Endodermal cell (in vitro differentiated cells): ENCODE measurements around the gene PSMD13. TPM values are rescaled to one million over a fixed set of nuclear protein-coding genes. Genes with fewer than 3 reads are reported as not detected.

Source experiments
- DNase-seq: peaks from one replicate; pipeline ENCODE4 v3.0.0-alpha.2; 2017
- H3K27ac ChIP-seq: 2 replicates; pipeline ENCODE4 v1.5.1; 2013; ENCODE audit warnings: mild to moderate bottlenecking, low read depth, low read length, moderate library complexity
- H3K27me3 ChIP-seq: 2 replicates; pipeline ENCODE4 v1.6.1; 2013; ENCODE audit warnings: mild to moderate bottlenecking, low read length, moderate library complexity; ENCODE audit not compliant: insufficient read depth, control insufficient read depth, poor library complexity, severe bottlenecking
- H3K36me3 ChIP-seq: 2 replicates; pipeline ENCODE4 v1.7.0; 2013; ENCODE audit warnings: mild to moderate bottlenecking, low read length, moderate library complexity; ENCODE audit not compliant: control insufficient read depth, insufficient read depth
- H3K4me1 ChIP-seq: one replicate; pipeline ENCODE4 v1.7.0; 2013; ENCODE audit warnings: low read length; ENCODE audit not compliant: control insufficient read depth, insufficient read depth
- H3K4me3 ChIP-seq: 2 replicates; pipeline ENCODE4 v1.5.1; 2013; ENCODE audit warnings: mild to moderate bottlenecking, low read length, moderate library complexity
- H3K9ac ChIP-seq: 2 replicates; pipeline ENCODE4 v1.6.1; 2013; ENCODE audit warnings: mild to moderate bottlenecking, low read length, moderate library complexity; ENCODE audit not compliant: poor library complexity, severe bottlenecking; ENCODE audit errors: extremely low read depth
- H3K9me3 ChIP-seq: 2 replicates; pipeline ENCODE4 v1.6.1; 2013; ENCODE audit warnings: mild to moderate bottlenecking, low read length, moderate library complexity; ENCODE audit not compliant: control insufficient read depth
- H3K27ac Mint-ChIP-seq: 2 replicates; pipeline ENCODE4 v1.8.0; 2020; ENCODE audit warnings: mixed read lengths
- H3K27me3 Mint-ChIP-seq: 2 replicates; pipeline ENCODE4 v1.8.0; 2021; ENCODE audit warnings: mild to moderate bottlenecking, mixed read lengths; ENCODE audit not compliant: insufficient read depth
- H3K36me3 Mint-ChIP-seq: 2 replicates; pipeline ENCODE4 v1.8.0; 2020; ENCODE audit warnings: low read depth, mixed read lengths
- H3K4me1 Mint-ChIP-seq: 2 replicates; pipeline ENCODE4 v1.8.0; 2020; ENCODE audit warnings: mixed read lengths
- H3K4me3 Mint-ChIP-seq: 2 replicates; pipeline ENCODE4 v1.8.0; 2020; ENCODE audit warnings: mild to moderate bottlenecking, moderate library complexity, mixed read lengths
- H3K9me3 Mint-ChIP-seq: 2 replicates; pipeline ENCODE4 v1.8.0; 2020; ENCODE audit warnings: mild to moderate bottlenecking, mixed read lengths
- WGBS, 2 experiments: methylation state at CpG; one replicate each; pipeline versions ENCODE4 v1.1.5 to v1.1.7; 2013; ENCODE audit warnings: missing lambda C conversion rate in 2 of 2, mixed read lengths in 1 of 2; ENCODE audit not compliant: insufficient coverage in 1 of 2, insufficient read length in 1 of 2; 5-methylcytosine and 5-hydroxymethylcytosine counted together
- total RNA-seq, 2 donors: library from RNA; stranded (reverse); fragmentation: NEBNext Ultra II Directional in 1 of 2; extraction: Animal tissue kit (Norgen Biotek cat#: 25700) in 1 of 2; gene quantifications; 2 replicates in 1 of 2; 3 replicates in 1 of 2; pipeline ENCODE4 v1.2.1, GENCODE V29; 2021
- TF ChIP-seq, protein P1 (sequence below): fragments of 200-600 bp; sonication (generic); conservative IDR thresholded peaks from 2 replicates; pipeline ENCODE4 v1.5.0; 2021; ENCODE audit warnings: antibody characterized with exemption, mild to moderate bottlenecking

PSMD13 gene
- total RNA-seq, 2 donors from 2014 or later: 120 to 134 TPM

DNA sequence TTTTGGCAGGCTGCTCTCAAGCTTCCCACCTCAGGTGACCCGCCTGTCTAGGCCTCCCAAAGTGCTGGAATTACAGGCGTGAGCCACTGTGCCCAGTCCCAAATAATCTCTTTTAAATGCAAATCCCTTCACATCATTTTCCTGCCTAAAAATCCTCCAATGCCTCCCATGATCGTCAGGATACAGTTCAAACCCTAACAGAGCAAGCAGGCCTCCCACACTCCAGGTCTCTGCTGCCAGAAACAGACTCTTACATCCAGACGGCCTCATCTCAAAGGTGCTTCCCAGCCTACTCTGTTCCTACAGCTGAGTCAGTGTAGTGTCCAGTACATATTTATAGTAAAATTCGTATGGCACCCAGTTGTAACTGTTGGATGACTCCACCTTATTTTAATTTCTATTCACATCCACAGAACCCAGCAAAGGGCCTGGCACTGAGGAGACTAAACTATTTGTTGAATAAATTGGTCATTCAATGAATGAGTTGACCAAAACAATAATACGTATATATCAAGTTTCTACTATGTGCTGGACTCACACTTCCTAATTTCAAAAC is 8.9 kb upstream of the PSMD13 start:
- no peaks in the 10 kb centered on the region for H3K9me3 ChIP-seq
- peaks cover 3% of the 10 kb centered on the region for H3K4me1 ChIP-seq
- peak; percentile 5 for DNase-seq
- H3K27ac ChIP-seq: no peak overlapping the region
- Mint-ChIP-seq H3K4me3 (no peak overlapping the region), H3K27me3 (no peaks in the 10 kb centered on the region), H3K36me3 (peaks cover 25% of the 10 kb centered on the region), H3K9me3 (no peaks in the 10 kb centered on the region), H3K27ac (no peak overlapping the region), H3K4me1 (no peaks in the 10 kb centered on the region)
- peaks cover 3% of the 10 kb centered on the region for H3K36me3 ChIP-seq
- H3K9ac ChIP-seq: no peak overlapping the region
- TF ChIP-seq, protein P1, sequence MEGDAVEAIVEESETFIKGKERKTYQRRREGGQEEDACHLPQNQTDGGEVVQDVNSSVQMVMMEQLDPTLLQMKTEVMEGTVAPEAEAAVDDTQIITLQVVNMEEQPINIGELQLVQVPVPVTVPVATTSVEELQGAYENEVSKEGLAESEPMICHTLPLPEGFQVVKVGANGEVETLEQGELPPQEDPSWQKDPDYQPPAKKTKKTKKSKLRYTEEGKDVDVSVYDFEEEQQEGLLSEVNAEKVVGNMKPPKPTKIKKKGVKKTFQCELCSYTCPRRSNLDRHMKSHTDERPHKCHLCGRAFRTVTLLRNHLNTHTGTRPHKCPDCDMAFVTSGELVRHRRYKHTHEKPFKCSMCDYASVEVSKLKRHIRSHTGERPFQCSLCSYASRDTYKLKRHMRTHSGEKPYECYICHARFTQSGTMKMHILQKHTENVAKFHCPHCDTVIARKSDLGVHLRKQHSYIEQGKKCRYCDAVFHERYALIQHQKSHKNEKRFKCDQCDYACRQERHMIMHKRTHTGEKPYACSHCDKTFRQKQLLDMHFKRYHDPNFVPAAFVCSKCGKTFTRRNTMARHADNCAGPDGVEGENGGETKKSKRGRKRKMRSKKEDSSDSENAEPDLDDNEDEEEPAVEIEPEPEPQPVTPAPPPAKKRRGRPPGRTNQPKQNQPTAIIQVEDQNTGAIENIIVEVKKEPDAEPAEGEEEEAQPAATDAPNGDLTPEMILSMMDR: no peak
- no peak overlapping the region for H3K4me3 ChIP-seq
- no peaks in the 10 kb centered on the region for H3K27me3 ChIP-seq
- 91 to 93% methylated on average over 3 to 6 of the region's 6 CpGs for WGBS, 2 experiments

DNA sequence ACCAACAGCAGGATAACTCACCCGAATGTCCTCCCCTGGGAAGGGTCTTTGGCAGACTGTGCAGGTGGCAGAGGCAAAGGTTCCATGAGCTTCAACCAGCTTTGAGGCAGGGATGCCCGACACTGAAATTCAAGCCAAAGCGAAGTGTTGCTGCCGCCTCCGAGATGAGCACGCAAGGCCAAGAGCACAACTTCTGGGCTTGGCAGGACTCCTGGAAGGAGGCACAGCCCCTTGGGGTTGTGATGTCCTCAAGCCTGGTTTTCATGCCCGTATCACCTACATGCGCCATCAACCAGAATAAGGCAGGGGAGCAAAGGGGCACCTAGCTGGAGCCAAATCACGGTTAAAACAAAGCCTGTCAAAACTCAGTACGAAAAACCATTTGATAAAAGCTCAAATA is 6.3 kb upstream of the PSMD13 start:
- peaks cover 22% of the 10 kb centered on the region for H3K36me3 Mint-ChIP-seq
- H3K4me3 ChIP-seq: no peak overlapping the region
- no peaks in the 10 kb centered on the region for H3K27me3 ChIP-seq
- no peaks in the 10 kb centered on the region for H3K9me3 ChIP-seq
- no peak overlapping the region for H3K27ac Mint-ChIP-seq
- H3K27ac ChIP-seq: no peak overlapping the region
- H3K4me1 Mint-ChIP-seq: no peaks in the 10 kb centered on the region
- TF ChIP-seq, protein P1: no peak
- H3K27me3 Mint-ChIP-seq: peaks cover 2% of the 10 kb centered on the region
- H3K4me3 Mint-ChIP-seq: no peak overlapping the region
- 96% methylated on average over 8 to 10 of the region's 10 CpGs for WGBS, 2 experiments
- H3K9me3 Mint-ChIP-seq: no peaks in the 10 kb centered on the region
- DNase-seq: no peak
- H3K4me1 ChIP-seq: peaks cover 3% of the 10 kb centered on the region
- no peaks in the 10 kb centered on the region for H3K36me3 ChIP-seq
- H3K9ac ChIP-seq: no peak overlapping the region

DNA sequence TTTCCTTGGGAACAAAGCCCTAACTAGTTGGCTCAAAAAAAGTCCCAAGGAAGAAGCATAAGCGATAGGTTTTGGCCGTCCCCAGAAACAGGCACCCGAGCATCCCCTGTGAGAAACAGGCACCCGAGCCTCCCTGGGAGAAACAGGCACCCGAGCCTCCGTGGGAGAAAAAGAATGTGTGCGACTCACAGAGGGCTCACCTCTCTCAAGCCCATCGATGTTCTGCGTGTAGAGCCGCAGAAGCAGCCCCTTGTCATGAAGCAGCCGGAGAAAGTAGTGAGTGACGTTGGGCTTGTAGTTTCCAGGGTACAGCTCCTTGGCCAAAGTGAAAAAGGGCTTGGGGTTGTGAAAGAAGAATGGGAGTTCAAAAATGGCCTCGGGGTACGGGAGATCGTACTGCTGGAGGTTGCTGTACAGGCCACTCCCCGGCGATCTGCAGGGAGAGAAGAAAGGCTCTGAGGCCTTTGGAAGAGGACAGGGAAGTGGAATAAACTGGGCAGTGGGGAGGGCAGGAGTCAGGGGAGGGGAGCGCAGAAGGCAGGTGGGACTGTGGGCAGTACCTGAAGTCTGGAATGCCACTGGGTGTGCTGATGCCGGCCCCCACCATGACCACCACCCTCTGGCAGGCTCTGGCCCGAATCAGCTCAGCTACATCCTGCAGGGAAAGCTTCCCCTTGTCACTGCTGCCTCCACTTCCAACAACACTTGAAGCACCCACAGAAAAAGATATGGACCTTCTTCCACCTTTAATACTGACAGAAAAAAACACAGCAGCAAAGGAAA is 3.8 kb upstream of the PSMD13 start:
- WGBS, 2 experiments: 93 to 94% methylated on average over 17 to 20 of the region's 20 CpGs
- DNase-seq: peak; percentile 30
- TF ChIP-seq, protein P1: no peak
- Histone ChIP-seq H3K4me3 (no peak overlapping the region), H3K27me3 (no peaks in the 10 kb centered on the region), H3K9ac (no peak overlapping the region), H3K4me1 (peaks cover 3% of the 10 kb centered on the region), H3K9me3 (no peaks in the 10 kb centered on the region), H3K27ac (no peak overlapping the region), H3K36me3 (no peaks in the 10 kb centered on the region)
- H3K4me3 Mint-ChIP-seq: no peak overlapping the region
- H3K4me1 Mint-ChIP-seq: peaks cover 4% of the 10 kb centered on the region
- peaks cover 20% of the 10 kb centered on the region for H3K36me3 Mint-ChIP-seq
- no peak overlapping the region for H3K27ac Mint-ChIP-seq
- no peaks in the 10 kb centered on the region for H3K9me3 Mint-ChIP-seq
- peaks cover 2% of the 10 kb centered on the region for H3K27me3 Mint-ChIP-seq
